H1 (cell line): ENCODE data around the gene BCKDHB. TPM values are rescaled to one million over a fixed set of nuclear protein-coding genes. Genes with fewer than 3 reads are reported as not detected.

Source experiments
- CTCF ChIA-PET: fragments of 300-600 bp; sonication (Branson Sonifier 250); formaldehyde crosslinking; loops from one replicate; lab custom pipeline; 2021; ENCODE audit not compliant: partially characterized antibody; lab: Charles Lee
- POLR2A ChIA-PET: fragments of 300-600 bp; sonication (Branson Sonifier 250); formaldehyde crosslinking; loops from one replicate; lab custom pipeline; 2021; ENCODE audit warnings: inconsistent platforms; ENCODE audit not compliant: partially characterized antibody; lab: Charles Lee
- DNase-seq, 2 experiments: peaks; one replicate each; pipeline versions ENCODE4 v3.0.0 to v3.0.0-alpha.2; 2010 to 2022; ENCODE audit warnings: low spot score in 2 of 2, low read depth in 1 of 2, mixed read lengths in 1 of 2
- FAIRE-seq: peaks from 2 replicates; lab custom pipeline; 2011; peaks lifted over from hg19 to GRCh38; lab: Jason Lieb, UNC
- H2AFZ ChIP-seq: 2 replicates; pipeline ENCODE4 v1.8.1; 2012; ENCODE audit warnings: low read length, inconsistent platforms
- H2AK5ac ChIP-seq: 2 replicates; pipeline ENCODE4 v1.6.1; 2013; ENCODE audit warnings: low read depth, low read length
- H2BK120ac ChIP-seq: replicated peaks from 2 replicates; pipeline ENCODE3; 2013; ENCODE audit warnings: low read depth, low read length, inconsistent platforms
- H2BK12ac ChIP-seq: 2 replicates; pipeline ENCODE4 v1.6.1; 2013; ENCODE audit warnings: low read depth, low read length
- H2BK15ac ChIP-seq: 2 replicates; pipeline ENCODE4 v1.6.1; 2013; ENCODE audit warnings: low read length
- H2BK20ac ChIP-seq: 2 replicates; pipeline ENCODE4 v1.6.1; 2013; ENCODE audit warnings: low read length
- H2BK5ac ChIP-seq: 2 replicates; pipeline ENCODE4 v1.6.1; 2013; ENCODE audit warnings: low read depth, low read length
- H3K14ac ChIP-seq: 2 replicates; pipeline ENCODE4 v1.6.1; 2013; ENCODE audit warnings: inconsistent platforms; ENCODE audit not compliant: insufficient read length
- H3K18ac ChIP-seq: 2 replicates; pipeline ENCODE4 v1.6.1; 2013; ENCODE audit warnings: low read length; ENCODE audit errors: extremely low read depth
- H3K23ac ChIP-seq: 2 replicates; pipeline ENCODE4 v1.6.1; 2013; ENCODE audit warnings: inconsistent platforms; ENCODE audit not compliant: insufficient read length
- H3K23me2 ChIP-seq: 2 replicates; pipeline ENCODE4 v1.6.1; 2013; ENCODE audit warnings: low read depth, low read length
- H3K27ac ChIP-seq: 2 replicates; pipeline ENCODE4 v1.6.1; 2011; ENCODE audit warnings: low read depth, low read length, inconsistent platforms
- H3K27me3 ChIP-seq, 4 experiments: replicated peaks in 1 of 4; 1 replicate in 1 of 4; 2 replicates in 3 of 4; pipeline versions ENCODE4 v1.6.1 to v1.8.1; 2011 to 2013; ENCODE audit warnings: low read length in 3 of 4, mild to moderate bottlenecking in 3 of 4, inconsistent platforms in 2 of 4, mixed read lengths in 2 of 4, moderate library complexity in 1 of 4; ENCODE audit not compliant: control insufficient read depth in 3 of 4, insufficient read depth in 3 of 4; ENCODE audit errors: extremely low read depth in 1 of 4
- H3K36me3 ChIP-seq, 4 experiments: 2 replicates each; pipeline versions ENCODE4 v1.6.1 to v1.8.1; 2011 to 2013; ENCODE audit warnings: mild to moderate bottlenecking in 4 of 4, low read length in 3 of 4, moderate library complexity in 2 of 4, control low read depth in 1 of 4, inconsistent platforms in 1 of 4; ENCODE audit not compliant: insufficient read depth in 4 of 4, control insufficient read depth in 2 of 4
- H3K4ac ChIP-seq: replicated peaks from 2 replicates; pipeline ENCODE3; 2013; ENCODE audit warnings: low read length, low read depth, mixed read lengths, inconsistent platforms; ENCODE audit not compliant: insufficient read length
- H3K4me1 ChIP-seq, 4 experiments: replicated peaks in 1 of 4; 1 replicate in 1 of 4; 2 replicates in 3 of 4; pipeline versions ENCODE4 v1.6.1 to v1.8.1; 2011 to 2013; ENCODE audit warnings: low read length in 3 of 4, inconsistent platforms in 2 of 4, mixed read lengths in 1 of 4; ENCODE audit not compliant: insufficient read depth in 4 of 4, control insufficient read depth in 3 of 4
- H3K4me2 ChIP-seq, 2 experiments: 2 replicates each; pipeline versions ENCODE4 v1.6.1 to v1.8.1; 2011 to 2013; ENCODE audit warnings: low read depth in 2 of 2, low read length in 2 of 2, control low read depth in 1 of 2, inconsistent platforms in 1 of 2, mild to moderate bottlenecking in 1 of 2; ENCODE audit not compliant: insufficient read depth in 1 of 2
- H3K4me3 ChIP-seq, 4 experiments: fragments of 200-600, 300-600 bp in 1 of 4; sonication (generic), shearing (Covaris generic), sonication (Bioruptor Twin) in 1 of 4; 2 replicates each; pipeline versions ENCODE4 v1.5.1 to v1.8.1; 2011 to 2016; ENCODE audit warnings: low read length in 4 of 4, low read depth in 3 of 4, control low read depth in 2 of 4, inconsistent platforms in 2 of 4, mild to moderate bottlenecking in 2 of 4, mixed read lengths in 1 of 4, moderate library complexity in 1 of 4; ENCODE audit not compliant: insufficient read depth in 2 of 4; ENCODE audit errors: extremely low read depth in 1 of 4
- H3K56ac ChIP-seq: replicated peaks from 2 replicates; pipeline ENCODE3; 2013; ENCODE audit warnings: low read depth, mild to moderate bottlenecking, mixed read lengths, low read length, inconsistent platforms; ENCODE audit not compliant: insufficient read length
- H3K79me1 ChIP-seq: 2 replicates; pipeline ENCODE4 v1.6.1; 2013; ENCODE audit warnings: low read depth, low read length, control low read depth
- H3K79me2 ChIP-seq, 2 experiments: 2 replicates each; pipeline versions ENCODE4 v1.6.1 to v1.8.1; 2012 to 2013; ENCODE audit warnings: low read length in 2 of 2, mild to moderate bottlenecking in 2 of 2, inconsistent platforms in 1 of 2; ENCODE audit not compliant: insufficient read depth in 2 of 2, control insufficient read depth in 1 of 2
- H3K9ac ChIP-seq, 4 experiments: replicated peaks in 1 of 4; 1 replicate in 1 of 4; 2 replicates in 3 of 4; pipeline versions ENCODE4 v1.6.1 to v1.8.1; 2011 to 2013; ENCODE audit warnings: low read depth in 3 of 4, low read length in 3 of 4, control low read depth in 2 of 4, mild to moderate bottlenecking in 2 of 4, moderate library complexity in 2 of 4, inconsistent platforms in 1 of 4; ENCODE audit errors: extremely low read depth in 1 of 4
- H3K9me3 ChIP-seq, 2 experiments: 2 replicates each; pipeline versions ENCODE4 v1.6.1 to v1.8.1; 2012 to 2013; ENCODE audit warnings: mild to moderate bottlenecking in 2 of 2, moderate library complexity in 2 of 2, control low read depth in 1 of 2, inconsistent platforms in 1 of 2, low read depth in 1 of 2, low read length in 1 of 2, mixed read lengths in 1 of 2; ENCODE audit not compliant: insufficient read depth in 2 of 2
- H4K20me1 ChIP-seq, 2 experiments: replicated peaks in 1 of 2; 2 replicates each; pipeline versions ENCODE3 to v1.8.1; 2011 to 2013; ENCODE audit warnings: inconsistent platforms in 2 of 2, low read length in 2 of 2, mild to moderate bottlenecking in 1 of 2; ENCODE audit not compliant: insufficient read depth in 2 of 2, control insufficient read depth in 1 of 2
- H4K5ac ChIP-seq: 2 replicates; pipeline ENCODE4 v1.6.1; 2013; ENCODE audit warnings: low read length, low read depth, mixed read lengths, inconsistent platforms; ENCODE audit not compliant: insufficient read length
- H4K8ac ChIP-seq: 2 replicates; pipeline ENCODE4 v1.8.0; 2013; ENCODE audit warnings: mild to moderate bottlenecking, moderate library complexity, low read length, inconsistent platforms; ENCODE audit not compliant: insufficient read depth; ENCODE audit errors: extremely low read depth
- H4K91ac ChIP-seq: replicated peaks from 2 replicates; pipeline ENCODE3; 2013; ENCODE audit warnings: low read length, mixed read lengths, inconsistent platforms; ENCODE audit not compliant: insufficient read length
- CBX5 ChIP-seq: fragments of 300-800, 300-1000 bp; sonication (generic); IDR thresholded peaks from 2 replicates; pipeline ENCODE4 v1.7.1; 2016; ENCODE audit warnings: antibody characterized with exemption, low read length, low read depth
- CBX8 ChIP-seq: fragments of 300-800, 300-1000 bp; sonication (generic); IDR thresholded peaks from 2 replicates; pipeline ENCODE4 v1.7.1; 2016; ENCODE audit warnings: low read depth, low read length, borderline replicate concordance
- CHD2 ChIP-seq: IDR thresholded peaks from 2 replicates; pipeline ENCODE4 v1.6.1; 2012; ENCODE audit warnings: low read length, improper control_type of control experiment
- MAFK ChIP-seq: IDR thresholded peaks from 2 replicates; pipeline ENCODE4 v1.6.1; 2012; ENCODE audit warnings: low read depth, mild to moderate bottlenecking, improper control_type of control experiment, low read length
- POLR2A ChIP-seq, 2 experiments: IDR thresholded peaks; 1 replicate in 1 of 2; 2 replicates in 1 of 2; pipeline ENCODE4 v1.6.1; 2011; ENCODE audit warnings: low read depth in 2 of 2, low read length in 2 of 2, mild to moderate bottlenecking in 2 of 2; ENCODE audit errors: control extremely low read depth in 1 of 2
- SUZ12 ChIP-seq: fragments of 200-600 bp; sonication (generic); IDR thresholded peaks from 2 replicates; pipeline ENCODE4 v1.6.1; 2012; ENCODE audit warnings: mild to moderate bottlenecking, inconsistent platforms, low read length, moderate library complexity, mixed read lengths
- WGBS, 2 experiments: shearing (Covaris generic) in 1 of 2; methylation state at CpG; one replicate each; pipeline versions ENCODE4 v1.1.6 to v1.1.7; 2013 to 2015; ENCODE audit warnings: low lambda C conversion rate in 2 of 2, mixed read lengths in 2 of 2, inconsistent platforms in 1 of 2, low coverage in 1 of 2, missing lambda C conversion rate in 1 of 2; ENCODE audit not compliant: insufficient replicate concordance in 2 of 2, insufficient coverage in 1 of 2, insufficient read length in 1 of 2; ENCODE audit errors: extremely low coverage in 1 of 2, missing lambda C conversion rate in 1 of 2; 5-methylcytosine and 5-hydroxymethylcytosine counted together
- polyA plus RNA-seq, 7 experiments: library from polyadenylated mRNA; depleted of rRNA in 3 of 7; stranded (reverse) in 5 of 7; unstranded in 2 of 7; fragments of >200 nt in 5 of 7; fragments of 200-250 nt in 2 of 7; gene quantifications; 1 replicate in 5 of 7; 2 replicates in 1 of 7; 4 replicates in 1 of 7; pipeline versions ENCODE4 v1.2.1 to v1.2.3, GENCODE V29; 2011 to 2013; ENCODE audit warnings: missing spikeins in 2 of 7, mixed read lengths in 2 of 7
- total RNA-seq: library from RNA; stranded (reverse); fragmentation: NEBNext Ultra II Directional; extraction: Animal tissue kit (Norgen Biotek cat#: 25700); gene quantifications from 2 replicates; pipeline ENCODE4 v1.2.1, GENCODE V29; 2021

The BCKDHB gene
- total and polyA plus RNA-seq, 2 of the 8 experiments (the other 6 are each of a cell fraction or from before 2014, with no cell fraction given) = 22.1 to 30.8 TPM

GRCh38 chr6:80105972-80106417 lies 476 bp upstream of the BCKDHB start:
- no peak overlapping the region for H2BK20ac ChIP-seq
- no peaks in the 10 kb centered on the region for H3K23me2 ChIP-seq
- H2BK12ac ChIP-seq = no peak overlapping the region
- no peaks in the 10 kb centered on the region for H3K27me3 ChIP-seq
- no peak overlapping the region for H4K5ac ChIP-seq
- no peaks in the 10 kb centered on the region for H3K9me3 ChIP-seq
- peak overlapping the region; percentile 22 to 93 (median 60); a peak in 5 of 8 replicates for H3K4me3 ChIP-seq
- H3K18ac ChIP-seq = no peak overlapping the region
- H3K14ac ChIP-seq = no peak overlapping the region
- whole genome bisulfite sequencing, 2 experiments = 13% methylated on average over 6 of the region's 6 CpGs; no CpG with 5 or more reads in 1 of the 2 experiments
- no peak for DNase-seq
- no peak overlapping the region for H2BK15ac ChIP-seq
- no peak overlapping the region for H2AK5ac ChIP-seq
- no peak overlapping the region for H2BK120ac ChIP-seq
- H3K36me3 ChIP-seq = no peaks in the 10 kb centered on the region; a peak in 1 of 8 replicates
- TF ChIP-seq CHD2 = no peak
- peak; percentile 38; the same call in 1 of the 2 replicates for TF ChIP-seq MAFK
- TF ChIP-seq CBX8 = no peak
- no peak for TF ChIP-seq CBX5
- TF ChIP-seq POLR2A (IDR thresholded peaks at IDR 0.05; ENCODE audit: control extremely low read depth in 1 of 2, low read depth in 2 of 2, low read length in 2 of 2) = peak in 1 of 2 experiments; percentile 64; a peak in 2 of 3 replicates
- no peak for TF ChIP-seq SUZ12
- TF ChIP-seq, all 59 proteins: peak for 2
- FAIRE-seq = no peak
- Histone ChIP-seq H3K23ac (no peak overlapping the region), H3K56ac (no peak overlapping the region), H4K91ac (no peak overlapping the region), H3K79me1 (peaks cover 2% of the 10 kb centered on the region; the same call in 1 of the 2 replicates), H2AFZ (no peak overlapping the region; the same call in 1 of the 2 replicates), H3K4ac (no peak overlapping the region), H3K79me2 (peaks cover 4 to 32% of the 10 kb centered on the region in 2 experiments; a peak in 3 of 4 replicates), H2BK5ac (no peak overlapping the region), H3K9ac (peak overlapping the region in 1 of 4 experiments; percentile 17; a peak in 2 of 7 replicates), H4K20me1 (peaks cover 3 to 4% of the 10 kb centered on the region in 2 experiments), H3K4me1 (no peaks in the 10 kb centered on the region; a peak in 2 of 7 replicates), H4K8ac (no peak overlapping the region), H3K4me2 (peak overlapping the region; percentile 53 to 60), H3K27ac (no peak overlapping the region)
- ChIA-PET CTCF (interaction anchor here (1.4 kb wide), 1 partner anchor 19 kb away, joined by 4 read pairs; no protein-coding TSS in a partner anchor), POLR2A (interaction anchor here (0.6 to 2.7 kb wide), 18 partner anchors 8 to 1050 kb away, joined by 3 to 10 read pairs (median 3); no protein-coding TSS in a partner anchor)
